Stimulated activated naive CD4-positive, alpha-beta T cell (primary cell): ENCODE measurements around the gene MYEOV.
A peak's percentile ranks its signal among the peaks of the same experiment; 100 is the strongest.

Source experiments
- DNase-seq, 6 experiments: peaks; one replicate each; lab custom pipeline; 2025; lab: John Stamatoyannopoulos, UW

MYEOV gene

DNA sequence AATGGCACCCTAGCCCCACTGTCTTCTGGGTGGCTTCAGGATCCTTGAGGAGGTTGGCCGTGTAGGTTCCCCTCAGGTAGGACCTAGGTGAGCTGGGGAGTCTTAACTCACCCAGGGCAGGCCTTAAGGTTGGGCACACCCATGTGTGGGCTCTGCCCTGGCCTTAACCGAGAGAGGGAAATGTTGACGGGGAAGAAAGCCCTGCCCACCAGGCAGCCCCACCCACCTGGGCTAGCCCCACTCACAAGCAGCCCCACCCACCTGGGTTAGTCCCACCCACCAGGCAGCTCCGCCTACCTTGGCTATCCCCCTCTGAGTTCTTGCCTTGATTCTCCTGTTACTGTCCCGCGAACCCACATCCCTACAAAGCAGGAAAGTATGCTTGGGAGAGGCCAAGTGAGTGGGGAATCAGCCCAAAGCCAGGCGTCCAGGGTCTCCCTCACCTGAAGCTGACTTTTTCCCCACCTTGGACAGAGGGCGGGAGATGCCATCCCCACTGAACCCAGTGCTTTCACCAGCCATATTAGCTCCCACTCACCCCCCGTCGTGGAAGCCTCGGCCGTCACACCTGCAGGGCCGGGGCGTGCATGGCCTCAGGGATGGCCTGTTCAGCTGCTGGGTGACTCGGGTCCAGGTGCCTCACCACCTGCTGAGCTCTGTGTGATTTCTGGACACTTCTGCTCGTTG lies at the start of gene MYEOV:
Gene MYEOV, plus strand, starts transcription at position 337 of the 687 bp plus-strand sequence. CDS start 1,200 bp downstream, outside the sequence.
- DNase-seq = peak in 4 of 6 experiments; percentile 14 to 30 (median 22)

DNA sequence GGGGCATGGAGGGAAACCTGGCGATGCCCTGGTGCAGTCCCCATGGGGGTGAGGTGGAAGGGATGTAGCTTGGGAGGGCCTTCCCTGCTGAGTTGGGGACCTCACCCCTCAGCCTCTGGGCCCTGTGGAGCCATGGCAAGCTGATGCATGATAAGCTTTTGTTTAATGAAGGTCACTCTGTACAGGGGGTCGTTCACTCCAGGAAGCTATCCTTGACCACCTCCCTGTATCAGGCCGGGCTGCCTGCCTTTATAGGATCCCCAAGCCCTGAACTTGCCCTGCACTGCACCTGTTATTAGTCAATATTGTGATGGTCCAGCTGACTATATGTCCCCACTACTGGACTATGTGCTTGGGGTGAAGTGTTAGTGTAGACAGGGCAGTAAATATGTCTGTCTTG lies 49.7 kb upstream of the MYEOV start:
- DNase-seq = no peak

DNA sequence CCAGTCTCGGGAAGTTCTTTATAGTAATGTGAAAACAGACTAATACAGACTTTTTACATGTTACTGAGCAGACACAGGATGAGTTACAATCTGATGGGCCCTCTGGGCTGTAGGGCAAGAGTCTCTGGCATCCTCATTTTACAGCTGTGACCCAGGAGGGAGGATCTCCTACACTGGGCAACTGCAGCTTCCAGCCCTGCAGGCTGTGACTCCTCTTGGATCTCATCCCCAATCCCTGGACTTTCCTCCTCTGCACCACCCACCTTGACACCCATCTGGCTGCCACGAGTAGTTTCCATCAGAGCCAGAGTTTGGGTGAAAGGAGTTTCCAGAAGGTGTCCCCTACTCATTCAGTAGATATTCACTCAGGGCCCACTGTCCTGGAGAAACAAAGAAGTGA lies 48.9 kb upstream of the MYEOV start:
- DNase-seq = no peak

DNA sequence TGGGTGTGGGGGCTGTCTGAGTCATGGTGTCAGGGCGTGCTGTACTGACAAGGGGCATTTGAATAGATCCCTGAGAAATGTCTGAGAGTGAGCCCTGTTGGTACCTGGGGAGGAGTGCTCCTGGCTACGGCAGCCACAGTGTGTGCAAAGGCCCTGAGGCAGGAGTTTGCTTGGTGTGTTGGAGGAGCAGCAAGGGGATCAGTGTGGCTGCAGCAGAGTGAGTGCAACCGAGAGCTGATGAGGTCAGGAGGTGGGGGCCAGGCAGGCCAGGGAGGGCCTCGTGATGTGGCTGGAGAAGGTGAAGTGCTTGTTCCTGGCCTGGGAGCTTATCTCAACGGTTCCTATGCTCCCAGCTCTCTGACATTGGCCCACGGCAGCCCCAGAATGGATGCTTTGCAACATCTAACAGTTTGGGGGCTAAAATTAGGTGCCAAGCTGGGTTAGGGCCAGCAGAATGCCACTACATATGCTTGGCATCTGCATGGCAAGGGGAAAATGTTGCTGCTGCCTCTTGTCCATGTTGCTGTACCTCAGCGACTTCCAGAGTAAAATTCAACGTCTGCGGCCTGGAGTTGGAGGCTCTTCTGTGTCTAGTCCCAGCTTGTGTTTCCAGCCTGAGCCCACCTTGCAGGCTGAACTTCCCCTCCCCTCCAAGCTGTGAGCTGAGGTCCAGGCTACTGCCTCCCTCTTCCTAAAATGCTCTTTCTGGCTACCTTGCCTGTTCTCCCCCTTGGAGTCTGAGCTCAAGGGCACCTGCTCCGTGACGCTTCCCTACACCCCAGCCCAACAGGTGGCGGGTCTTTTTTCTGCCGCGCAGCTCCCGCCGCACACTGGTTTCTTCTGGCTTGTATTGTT lies 48.2 kb upstream of the MYEOV start:
- no peak for DNase-seq

DNA sequence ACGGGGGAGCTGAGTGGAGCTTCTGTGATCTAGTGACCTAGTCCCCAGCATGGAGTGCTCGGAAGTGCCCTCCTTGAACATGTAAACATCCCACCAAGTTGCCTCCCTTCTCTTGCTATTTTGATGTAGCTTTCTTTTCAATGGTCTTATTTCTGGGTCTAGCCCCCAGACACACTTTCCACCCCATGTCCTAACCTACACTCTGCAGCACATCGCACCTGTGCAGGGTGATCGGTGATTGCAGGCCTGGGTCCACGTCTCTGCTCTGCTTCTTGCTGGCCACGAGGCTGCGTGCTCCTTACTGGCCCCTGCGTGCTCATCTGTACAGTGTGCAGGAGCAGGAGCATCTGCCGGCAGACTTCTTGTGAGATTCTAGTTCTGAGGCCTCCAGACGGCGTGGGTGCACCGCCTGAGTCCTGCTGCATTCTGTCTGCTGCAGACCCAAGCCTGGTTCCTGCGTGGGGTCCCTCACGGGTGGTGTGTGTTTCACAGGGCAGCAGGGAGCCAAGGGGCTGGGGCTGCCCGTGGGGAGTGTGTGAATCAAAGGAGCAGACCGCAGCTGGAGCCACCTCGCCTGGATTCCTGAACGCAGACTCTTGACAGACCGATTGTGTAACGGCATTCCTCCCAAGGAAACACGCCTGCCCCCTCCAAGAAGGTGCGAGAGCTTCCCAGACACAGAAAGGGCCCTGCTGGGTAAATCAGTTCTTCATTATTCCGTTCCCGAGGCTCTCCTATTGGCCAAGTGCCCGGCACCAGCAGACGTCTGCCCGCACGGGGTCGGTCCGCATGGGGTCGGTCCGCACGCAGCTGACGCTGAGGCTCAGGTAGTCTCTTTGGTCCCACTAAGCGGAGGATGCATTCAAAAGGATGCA lies 44.4 kb upstream of the MYEOV start:
- no peak for DNase-seq

DNA sequence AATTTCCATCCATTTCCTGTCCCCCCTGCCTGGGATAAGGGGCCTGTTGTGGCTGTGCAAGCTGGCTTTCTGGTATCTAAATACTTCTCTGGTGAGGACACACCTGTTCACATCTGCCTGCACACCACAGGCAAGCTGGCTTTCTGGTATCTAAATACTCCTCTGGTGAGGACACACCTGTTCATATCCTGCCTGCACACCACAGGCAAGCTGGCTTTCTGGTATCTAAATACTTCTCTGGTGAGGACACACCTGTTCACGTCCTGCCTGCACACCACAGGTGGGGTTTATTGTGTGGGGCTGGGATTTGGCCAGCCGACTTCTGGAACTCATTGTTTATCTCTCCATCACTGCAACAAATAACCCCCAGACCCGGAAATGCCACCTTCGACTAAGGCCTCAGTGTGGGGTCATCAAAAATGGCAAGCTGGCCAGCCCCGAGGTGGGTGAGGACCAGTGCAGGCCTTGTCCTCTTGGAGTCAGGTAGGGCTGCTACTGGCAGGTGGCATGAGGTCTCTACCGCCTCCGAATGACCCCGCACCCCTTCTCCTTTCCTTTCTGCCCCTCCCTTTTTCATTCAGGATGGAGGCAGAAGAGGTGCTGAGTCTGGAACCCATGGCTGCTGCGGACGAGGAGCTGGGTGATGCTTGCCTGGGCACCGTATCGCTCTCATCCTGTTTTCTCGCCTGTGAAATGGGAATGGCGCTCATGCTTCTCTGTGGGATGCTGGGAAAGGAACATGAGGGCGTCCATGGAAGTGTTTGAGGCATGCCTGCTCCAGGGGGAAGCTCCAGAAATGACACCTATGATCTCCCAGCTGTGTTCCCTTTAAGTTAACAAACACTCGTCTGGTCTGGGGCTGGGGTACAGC lies 43.5 kb upstream of the MYEOV start:
- DNase-seq = no peak

DNA sequence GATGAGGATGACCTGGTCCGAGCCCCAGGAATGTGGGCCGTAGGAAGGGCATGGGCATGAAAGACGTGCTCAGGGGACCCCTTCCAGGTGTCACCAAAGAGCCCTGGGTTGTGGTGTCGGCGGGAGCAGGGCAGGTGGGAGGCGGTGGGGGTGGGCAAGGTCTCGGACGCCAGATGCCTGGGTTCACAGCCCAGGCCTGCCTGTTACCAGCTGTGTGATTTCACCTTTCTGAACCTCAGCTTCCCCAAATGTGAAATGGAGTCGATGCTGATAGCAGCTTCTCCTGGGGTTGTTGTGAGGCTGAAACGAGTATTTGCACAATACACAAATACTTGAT lies 42.9 kb upstream of the MYEOV start:
- no peak for DNase-seq

DNA sequence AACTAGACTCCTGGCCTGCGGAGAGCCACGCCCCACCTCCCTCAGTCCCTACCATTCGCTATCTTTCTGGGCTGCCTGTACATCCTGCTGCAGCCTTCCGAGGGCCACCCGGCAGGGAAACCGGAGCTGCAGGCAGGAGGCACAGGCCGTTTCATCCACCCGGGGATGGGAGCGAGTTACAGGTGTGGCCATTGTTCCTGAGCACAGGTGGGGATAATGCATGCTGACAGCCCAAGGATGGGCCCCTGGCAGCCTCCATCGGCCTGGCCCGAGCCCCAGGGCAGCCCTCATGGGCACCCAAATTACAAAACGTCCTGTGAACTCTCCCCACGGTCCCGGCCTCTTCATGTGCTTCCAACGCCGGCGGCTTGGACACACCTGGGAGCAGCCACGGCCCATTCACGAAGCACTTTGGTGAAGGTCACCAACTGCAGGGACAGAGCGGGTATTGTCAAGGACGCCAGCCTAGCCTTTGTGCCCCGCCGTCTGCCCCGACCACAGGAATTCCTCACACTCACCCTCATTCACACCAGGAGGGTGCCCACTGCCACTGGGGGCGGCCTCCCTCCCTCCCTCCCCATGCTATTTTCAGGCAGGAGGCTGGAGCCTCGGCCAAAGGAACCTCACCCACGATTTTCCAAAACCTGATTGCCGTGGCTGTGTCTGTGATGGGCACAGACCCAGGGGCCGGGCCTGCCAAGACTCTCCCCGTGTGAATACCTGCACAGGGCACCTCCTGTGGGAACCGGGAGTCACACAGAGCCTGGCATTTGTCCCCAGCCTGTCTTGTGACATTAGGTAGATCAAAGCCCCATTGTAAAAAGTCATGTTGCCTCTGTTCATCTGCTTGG lies 42.1 kb upstream of the MYEOV start:
- DNase-seq = no peak

DNA sequence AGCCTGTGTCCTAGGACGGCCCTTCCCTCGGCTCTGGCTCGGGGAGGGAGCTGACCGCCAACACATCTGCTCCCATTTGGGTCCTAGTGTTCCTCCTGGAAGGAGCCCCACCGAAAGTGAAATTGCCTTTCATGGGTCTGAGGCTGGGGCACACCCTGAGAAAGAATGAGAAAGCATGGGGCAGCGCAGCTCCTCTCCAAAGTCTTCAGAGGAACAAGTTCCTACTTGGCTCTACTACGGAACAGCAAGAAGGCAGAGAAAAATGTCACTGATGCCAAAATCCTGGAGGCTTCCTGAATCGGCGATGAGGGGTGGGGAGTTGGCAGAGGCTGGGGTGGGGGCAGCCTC lies 41.5 kb upstream of the MYEOV start:
- DNase-seq = no peak

DNA sequence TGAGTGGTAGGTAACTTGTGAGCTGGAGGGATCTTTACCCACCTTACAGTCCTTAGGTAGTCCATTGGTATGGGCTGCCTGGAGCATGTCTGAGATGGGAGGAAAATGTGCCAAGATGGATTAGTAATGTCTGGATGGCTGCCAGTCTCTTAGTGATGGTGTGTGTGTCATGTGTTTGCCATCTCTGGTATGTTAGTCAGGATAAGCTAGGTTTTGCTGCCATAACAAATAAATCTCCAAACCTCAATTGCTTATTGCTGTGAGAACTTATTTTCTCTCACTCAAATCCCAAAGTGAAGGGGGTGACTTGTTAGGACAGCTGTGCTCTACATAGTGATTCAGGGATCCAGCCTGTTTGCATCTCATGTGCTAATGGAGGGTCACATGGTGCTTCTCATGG lies 40.9 kb upstream of the MYEOV start:
- no peak for DNase-seq

DNA sequence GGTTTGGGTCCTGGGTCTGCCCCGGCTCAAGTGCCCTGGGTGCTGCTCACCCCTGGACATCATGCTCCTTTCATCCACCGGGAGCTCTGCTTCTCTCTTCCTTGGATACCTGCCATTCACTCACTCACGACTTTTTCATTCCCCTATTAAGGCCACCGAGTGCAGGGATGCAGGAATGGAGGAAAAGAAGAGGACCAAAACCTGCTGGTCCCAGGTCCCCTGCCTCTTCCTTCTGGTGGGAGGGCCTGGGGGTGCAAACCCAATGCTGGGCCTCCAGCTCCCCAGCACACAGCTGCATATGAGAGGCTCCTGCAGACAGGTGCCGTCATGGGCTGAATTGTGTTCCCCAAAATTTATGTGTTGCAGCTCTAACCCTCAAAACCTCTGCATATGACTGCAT lies 36.8 kb upstream of the MYEOV start:
- no peak for DNase-seq

DNA sequence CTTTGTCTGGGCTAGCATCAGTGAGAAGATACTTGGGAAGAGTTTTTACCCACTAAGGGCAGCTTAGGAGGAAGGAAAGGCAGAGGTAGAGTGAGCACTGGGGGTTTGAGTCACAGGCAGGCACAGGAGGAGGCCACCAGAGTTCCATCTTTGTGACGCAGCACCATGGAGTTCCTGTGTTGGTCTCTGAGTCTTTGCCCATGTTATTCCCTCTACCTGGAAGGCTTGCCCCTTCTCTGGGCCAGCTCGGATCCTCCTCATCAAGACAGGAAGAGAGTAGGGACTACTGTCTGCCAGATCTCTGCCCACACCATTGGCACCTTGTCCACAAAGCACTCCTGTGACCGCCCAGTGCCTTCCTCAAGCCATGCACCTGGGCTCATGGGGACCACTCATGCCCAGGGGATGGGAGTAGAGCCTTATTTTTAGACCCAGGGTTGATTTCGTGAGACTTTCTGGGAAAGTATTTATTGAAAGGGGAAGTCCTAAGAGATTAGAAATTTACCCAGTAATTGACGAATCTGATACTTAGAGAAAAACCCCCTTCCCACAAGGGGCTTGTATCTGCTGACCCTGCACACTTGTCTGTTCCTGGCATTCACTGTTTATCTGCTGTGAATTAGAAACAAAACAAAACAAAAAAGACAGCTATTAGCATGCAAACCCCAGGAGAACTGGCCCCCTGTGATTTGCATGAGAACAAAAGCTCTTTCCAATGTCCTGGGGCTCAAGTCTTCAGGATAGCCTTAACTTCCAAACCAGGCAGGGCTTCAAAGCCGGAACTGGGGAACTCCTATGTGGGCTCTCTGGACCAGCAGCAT lies 35.9 kb upstream of the MYEOV start:
- no peak for DNase-seq

DNA sequence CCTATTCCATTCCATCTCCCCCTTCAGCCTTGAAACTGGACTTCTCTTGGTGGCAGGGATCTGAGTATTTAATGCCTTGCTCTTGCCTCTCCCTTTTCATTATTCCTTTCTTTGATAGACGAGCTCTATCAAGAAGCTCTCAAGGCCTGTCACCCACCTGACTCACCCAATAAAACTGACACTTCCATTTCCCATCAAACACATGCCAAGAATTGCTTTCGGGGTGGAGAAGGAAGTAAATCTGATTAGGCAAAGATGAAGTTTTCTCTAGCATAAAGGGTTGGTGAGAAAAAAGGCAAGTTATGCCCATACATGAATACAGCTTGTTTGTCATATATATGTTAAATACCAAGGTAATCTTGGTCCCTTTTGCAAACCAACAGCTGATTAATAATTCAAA lies 34.9 kb upstream of the MYEOV start:
- DNase-seq = no peak

DNA sequence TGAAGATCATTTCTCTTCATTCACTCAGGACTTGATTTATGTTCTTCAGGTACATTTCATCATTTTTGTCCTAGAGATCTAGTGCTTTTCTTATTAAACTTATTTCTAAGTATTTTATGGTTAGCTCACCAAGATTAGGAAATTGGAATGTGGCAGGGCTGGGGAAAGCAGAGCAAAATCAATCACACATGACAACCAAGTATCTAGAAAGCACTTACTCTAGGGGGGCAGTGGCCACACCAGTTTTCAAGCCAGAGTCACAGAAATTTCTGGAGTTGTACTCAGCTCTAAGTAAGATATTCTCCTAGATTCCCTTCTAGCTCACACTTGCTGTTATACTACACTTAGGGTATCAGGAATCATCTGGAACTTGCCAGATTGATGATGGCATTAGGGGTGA lies 33.3 kb upstream of the MYEOV start:
- DNase-seq = no peak

DNA sequence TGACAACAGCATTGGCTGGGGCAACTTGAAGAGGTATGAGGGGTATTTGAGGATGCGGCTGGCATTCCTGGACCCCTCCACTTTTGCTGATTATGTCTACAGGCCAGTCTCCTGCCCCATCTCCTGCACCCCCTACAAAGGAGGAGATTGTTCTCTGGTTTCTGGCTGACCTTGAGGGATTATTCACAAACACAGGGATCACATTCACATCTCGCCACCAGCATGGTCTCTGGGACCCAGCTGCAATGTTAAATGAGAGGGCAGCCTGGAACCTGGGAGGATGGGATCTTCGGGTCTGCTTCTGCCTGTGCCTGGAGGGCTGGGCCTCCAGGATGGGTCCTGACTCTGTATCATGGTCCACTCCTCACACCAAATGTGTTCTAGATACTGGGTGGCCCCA lies 32.8 kb upstream of the MYEOV start:
- no peak for DNase-seq

DNA sequence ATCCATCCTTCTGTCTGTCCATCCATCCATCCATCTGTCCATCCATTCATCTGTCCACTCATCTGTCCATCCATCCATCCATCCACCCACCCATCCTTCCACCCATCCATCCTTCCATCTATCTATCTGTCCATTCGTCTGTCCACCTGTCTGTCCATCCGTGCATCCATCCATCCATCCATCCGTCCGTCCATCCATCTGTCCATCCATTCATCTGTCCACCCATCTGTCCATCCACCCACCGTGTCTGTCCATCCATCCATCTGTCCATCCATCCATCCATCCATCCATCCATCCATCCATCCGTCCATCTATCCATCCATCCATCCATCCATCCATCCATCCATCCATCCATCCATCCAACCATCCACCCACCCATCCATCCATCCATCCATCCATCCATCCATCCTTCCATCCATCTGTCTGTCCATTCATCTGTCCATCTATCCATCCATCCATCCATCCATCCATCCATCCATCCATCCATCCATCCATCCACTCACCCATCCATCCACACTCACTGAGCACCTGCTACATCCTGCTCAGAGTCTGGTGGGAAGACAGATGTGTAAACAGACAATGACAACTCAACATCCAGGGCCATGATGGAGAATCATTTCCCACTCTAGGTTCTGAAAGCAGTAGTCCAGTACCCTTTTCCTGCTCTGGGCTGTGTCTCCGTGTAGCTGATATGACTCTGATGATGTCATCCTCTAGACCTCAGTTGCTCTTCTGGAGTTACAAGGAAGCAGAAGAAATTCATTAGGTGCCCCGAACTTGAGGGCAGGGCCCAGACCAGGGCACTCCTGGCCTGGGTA lies 30.8 kb upstream of the MYEOV start:
- DNase-seq = no peak

DNA sequence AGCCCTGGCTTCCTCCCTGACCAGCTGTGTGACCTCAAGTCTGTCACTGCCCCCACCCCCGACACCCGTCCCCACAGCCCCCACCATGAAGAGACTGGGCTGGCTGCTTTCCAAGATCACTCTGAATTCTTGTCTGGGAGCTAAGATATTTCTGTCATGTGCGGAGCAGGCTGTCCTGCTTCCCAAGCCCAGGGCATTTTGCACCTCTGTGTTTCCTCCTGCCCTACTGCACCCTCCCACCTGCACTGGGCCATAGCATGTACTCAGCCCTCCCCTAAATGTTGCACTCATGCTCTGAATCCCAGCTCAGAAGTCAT lies 30.3 kb upstream of the MYEOV start:
- DNase-seq = no peak

DNA sequence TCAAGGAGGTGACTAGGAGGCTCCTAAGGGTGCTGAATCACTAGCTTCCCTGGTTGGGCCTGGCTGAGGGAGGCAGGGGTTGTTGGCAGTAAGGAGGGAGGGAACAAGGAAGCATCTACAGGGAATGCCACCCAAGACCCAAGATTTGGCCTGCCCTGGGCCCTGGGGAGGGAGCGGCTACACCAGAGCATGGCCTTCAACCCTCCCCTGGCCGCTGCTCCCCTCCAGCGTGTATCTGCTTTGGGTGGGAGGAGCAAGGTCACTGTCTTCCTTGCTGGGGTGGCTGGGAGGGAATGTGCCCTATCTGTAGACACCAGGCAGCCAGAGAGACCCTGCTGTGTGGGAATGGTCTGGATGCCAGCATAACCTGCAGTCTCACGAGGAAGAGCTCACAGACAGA lies 29.5 kb upstream of the MYEOV start:
- no peak for DNase-seq

DNA sequence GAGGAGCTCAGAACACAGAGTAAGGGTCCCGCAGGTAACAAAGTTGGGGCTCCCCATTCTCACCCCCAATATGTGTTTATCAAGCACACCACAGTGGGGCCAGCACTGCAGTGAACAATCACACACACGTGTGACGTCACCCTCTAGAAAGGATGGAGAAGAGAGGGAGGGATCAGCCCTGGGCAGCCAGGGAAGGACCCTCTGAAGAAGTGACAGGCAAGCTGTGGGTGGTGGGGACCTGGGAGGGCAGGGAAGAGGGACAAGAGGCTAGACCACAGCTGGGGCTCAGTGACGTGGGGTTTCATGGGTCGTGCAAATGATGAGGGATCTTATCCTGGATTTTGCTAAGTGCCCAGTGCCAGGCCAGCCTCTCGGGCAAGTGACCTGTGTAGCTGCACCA lies 28.7 kb upstream of the MYEOV start:
- DNase-seq = no peak
